Left renal pelvis (tissue), 4 donors: ENCODE measurements around the gene BEST2. TPM values are rescaled to one million over a fixed set of nuclear protein-coding genes. Genes with fewer than 3 reads are reported as not detected.

Source experiments
- DNase-seq, 4 donors: peaks; one replicate each; pipeline ENCODE4 v3.0.0-alpha.2; 2013; ENCODE audit warnings: low read depth in 4 of 4, low spot score in 3 of 4
- polyA plus RNA-seq, 4 donors: library from polyadenylated mRNA; unstranded; fragments of 120-200 nt; gene quantifications; one replicate each; pipeline ENCODE4 v1.2.1, GENCODE V29; 2013; ENCODE audit not compliant: insufficient read length in 4 of 4

The BEST2 gene
- polyA plus RNA-seq, 4 donors = 0.23 TPM; not detected in 3

DNA sequence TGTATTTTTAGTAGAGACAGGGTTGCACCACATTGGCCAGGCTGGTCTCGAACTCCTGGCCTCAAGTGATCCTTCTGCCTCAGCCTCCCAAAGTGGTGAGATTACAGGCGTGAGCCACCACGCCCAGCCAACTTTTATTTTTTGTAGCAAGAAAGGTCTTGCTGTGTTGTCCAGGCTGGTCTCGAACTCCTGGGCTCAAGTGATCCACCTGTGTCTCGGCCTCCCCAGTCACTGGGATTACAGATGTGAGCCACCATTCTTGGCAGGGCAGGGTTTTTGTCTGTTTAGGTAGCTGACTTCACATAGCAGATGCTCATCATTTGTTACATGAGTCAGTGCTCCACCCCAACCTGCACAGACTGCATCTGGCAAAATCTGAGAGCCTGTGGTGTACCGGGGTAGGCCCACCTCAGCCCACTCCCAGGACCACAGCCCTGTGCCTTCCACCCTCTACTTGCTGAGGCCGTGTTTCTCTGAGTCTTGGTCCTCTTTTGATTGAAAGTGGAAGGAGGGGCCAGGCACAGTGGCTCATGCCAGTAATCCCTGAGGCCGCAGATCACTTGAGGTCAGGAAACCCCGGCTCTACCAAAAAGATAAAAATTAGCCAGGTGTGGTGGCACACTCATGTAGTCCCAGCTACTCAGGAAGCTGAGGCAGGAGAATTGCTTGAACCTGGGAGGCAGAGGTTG, 23.7 kb upstream of the BEST2 start:
- no peak for DNase-seq

- no peak for DNase-seq
Measured at GRCh38 chr19:12730064-12730463, 21.5 kb upstream of the BEST2 start.

DNA sequence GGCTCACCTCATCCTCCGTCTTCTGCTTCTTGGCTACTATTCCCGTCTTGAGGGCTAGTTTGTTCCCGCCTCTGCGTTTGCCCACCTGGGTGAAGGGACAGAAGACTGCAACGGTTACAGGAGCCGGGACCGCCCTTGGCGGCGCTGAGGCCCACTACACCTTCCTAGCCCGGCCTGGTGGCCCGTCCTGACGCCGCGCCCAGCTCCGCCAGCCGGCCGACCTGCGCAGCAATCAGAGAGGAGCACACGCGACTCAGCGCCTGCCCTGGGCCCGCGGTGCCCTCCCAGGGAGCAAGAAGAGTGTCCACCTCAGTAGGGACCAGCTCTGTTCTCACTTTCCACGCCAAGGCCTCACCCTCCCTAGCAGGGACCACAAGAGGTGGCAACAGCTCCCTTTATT, 20.3 kb upstream of the BEST2 start:
- no peak for DNase-seq

DNA sequence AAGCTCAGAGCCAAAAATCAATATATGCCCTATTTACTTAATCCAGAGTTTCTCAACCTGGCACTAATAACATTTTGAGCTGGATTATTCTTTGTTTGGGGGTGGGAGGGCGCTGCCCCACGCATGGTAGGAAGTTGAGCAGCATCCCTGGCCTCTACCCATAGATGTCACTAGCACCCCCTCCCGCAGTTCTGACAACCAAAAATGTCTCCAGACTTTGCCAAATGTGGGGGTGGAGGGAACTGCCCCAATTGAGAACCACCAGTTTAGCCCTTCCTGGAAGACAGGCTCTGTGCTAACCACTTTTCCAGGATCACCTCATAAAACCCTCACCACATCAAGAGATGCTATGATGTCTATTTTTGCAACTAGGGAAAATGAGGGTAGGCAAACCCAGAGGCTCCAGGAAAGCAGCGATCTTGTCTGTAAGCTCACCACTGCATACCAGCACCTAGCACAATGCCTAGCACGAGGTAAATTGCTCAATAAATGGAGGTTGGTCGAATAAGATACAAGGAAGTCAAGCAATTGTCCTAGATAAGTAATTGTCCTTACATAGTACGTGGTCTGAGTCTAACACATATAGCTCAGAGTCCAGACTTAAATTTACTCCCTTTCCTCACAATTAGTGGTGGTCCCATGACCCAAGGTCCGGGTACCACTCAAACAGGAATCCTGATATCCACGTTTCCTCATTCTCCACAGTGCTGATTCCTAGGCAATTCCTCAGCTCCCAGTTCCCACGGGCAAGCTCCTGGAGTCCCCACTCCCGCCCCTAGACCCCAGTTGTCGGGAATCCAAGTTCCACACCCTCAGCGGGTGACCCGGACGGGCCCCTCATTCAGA, 18.0 kb upstream of the BEST2 start:
- DNase-seq = no peak

DNA sequence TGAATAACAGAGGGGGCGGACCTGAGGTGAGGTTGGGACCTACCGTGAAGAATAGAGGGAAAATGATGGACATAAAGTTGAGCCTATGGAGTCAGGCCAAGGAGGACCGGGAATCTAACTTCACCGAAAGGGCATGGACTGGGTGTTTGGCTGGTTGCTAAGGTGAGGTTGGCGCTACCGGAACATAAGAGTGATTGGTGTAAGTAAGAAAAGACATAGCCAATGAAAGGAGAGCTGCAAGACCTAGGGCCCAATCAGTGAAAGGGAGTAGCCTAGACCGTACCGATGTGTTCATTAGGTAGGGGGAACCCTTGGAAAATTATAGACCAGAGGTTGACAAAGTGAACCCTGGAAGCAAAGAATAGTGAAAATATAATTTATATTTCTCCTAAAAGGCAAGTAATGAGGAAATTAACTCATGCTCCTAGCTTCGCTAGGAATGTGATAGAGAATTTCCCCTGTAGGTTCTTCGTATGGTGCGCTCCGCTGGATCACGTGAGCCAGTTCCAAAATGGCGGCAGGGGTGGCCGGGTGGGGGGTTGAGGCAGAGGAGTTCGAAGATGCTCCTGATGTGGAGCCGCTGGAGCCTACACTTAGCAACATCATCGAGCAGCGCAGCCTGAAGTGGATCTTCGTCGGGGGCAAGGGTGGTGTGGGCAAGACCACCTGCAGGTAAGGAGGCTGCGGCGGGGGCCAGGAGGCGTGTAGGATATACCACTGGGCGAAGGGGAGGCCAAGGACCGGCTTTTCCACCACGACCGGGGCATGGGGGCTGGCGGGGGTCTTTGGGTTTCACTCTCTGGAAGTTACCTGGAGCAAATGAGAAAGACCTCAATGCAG, 14.4 kb upstream of the BEST2 start, which contains the start of gene GET3:
Gene GET3 (plus strand): TSS at position 503 of the 840 bp plus-strand sequence. CDS start 9 bp downstream, at position 512.
- DNase-seq = peak; percentile 95 to 99 (median 96)

GRCh38 chr19:12737835-12738351, 13.7 kb upstream of the BEST2 start:
- DNase-seq = no peak

- DNase-seq = no peak
Measured at GRCh38 chr19:12745166-12745897, 6.3 kb upstream of the BEST2 start.

DNA sequence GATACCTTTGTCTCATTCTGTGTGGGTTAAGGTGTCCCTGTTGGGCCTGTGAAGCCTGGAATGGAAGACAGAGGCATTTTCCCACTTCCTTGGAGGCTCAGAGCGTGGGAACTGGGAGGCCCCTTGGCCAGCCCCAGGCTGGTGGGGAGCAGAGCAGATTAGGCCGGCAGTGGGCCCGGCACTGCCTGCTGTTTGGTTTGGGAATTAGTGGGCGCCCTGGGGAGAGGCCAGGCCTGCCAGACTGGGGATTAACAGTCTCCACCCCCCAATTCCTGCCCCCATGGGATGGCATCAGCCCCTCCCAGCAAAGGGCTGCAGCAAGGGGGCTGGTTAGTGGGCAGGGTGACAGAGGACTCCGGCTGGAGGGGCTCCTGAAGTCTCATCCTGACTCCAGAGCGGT, 3.1 kb upstream of the BEST2 start:
- DNase-seq = no peak

DNA sequence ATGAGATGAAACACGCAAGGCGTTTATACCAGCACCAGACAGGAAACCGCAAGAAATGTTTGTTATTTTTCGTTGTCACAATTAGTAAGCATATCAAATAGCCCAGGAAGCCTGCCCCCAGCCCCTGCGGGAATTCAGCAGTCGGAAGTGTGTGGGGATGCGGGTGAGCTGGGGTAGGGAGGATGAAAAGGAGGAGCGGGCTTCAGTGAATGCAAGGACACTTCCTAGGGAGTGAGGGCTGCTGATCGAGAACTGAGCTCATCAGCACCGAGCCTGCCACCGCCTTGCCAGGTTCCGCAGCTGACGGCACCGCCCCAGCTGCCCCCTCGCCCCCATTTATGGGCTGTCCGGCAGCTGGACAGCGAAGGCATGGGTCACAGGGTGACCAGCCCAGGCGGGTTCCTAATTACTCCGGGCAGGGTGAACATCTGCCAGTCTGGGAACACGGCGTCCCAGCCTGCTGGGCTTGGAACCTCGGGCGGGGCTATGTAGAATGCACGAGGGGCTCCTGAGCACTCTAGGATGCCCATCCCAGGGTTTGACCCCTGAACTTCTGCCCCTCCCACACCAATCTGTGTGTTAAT, 1.6 kb upstream of the BEST2 start:
- DNase-seq = no peak

- DNase-seq = no peak
Measured at GRCh38 chr19:12750851-12751250, 740 bp upstream of the BEST2 start.

- no peak for DNase-seq
Measured at GRCh38 chr19:12752056-12752781, 628 bp downstream of the BEST2 start.

GRCh38 chr19:12754465-12755196, 3.0 kb downstream of the BEST2 start:
- DNase-seq = no peak

DNA sequence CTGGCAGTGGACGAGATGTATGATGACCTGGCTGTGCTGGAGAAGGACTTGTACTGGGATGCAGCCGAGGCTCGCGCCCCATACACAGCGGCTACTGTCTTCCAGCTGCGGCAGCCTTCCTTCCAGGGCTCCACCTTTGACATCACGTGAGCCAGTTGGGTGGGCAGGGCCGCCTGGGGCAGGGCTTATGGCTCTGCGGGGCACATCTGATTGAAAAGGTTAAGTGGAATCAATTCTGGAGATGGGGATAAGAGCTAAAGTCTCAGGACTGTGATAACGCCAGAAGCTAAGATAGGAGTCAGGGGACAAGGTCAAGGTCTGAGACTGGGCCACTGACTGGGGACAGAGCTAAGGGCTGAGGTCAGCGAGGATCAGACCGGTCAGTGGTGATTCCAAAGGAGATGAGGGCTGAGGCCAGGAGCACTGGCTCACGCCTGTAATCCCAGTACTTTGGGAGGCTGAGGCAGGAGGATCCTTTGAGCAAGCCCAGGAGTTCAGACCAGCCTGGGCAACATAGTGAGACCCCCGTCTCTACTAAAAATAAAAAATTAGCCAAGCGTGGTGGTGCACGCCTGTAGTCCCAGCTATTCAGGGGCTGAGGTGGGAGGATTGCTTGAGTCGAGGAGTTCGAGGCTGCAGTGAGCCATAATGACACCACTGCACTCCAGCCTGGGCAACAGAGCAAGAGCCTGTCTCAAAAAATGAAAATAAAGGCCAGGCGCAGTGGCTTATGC, 4.7 kb downstream of the BEST2 start:
- DNase-seq = no peak

DNA sequence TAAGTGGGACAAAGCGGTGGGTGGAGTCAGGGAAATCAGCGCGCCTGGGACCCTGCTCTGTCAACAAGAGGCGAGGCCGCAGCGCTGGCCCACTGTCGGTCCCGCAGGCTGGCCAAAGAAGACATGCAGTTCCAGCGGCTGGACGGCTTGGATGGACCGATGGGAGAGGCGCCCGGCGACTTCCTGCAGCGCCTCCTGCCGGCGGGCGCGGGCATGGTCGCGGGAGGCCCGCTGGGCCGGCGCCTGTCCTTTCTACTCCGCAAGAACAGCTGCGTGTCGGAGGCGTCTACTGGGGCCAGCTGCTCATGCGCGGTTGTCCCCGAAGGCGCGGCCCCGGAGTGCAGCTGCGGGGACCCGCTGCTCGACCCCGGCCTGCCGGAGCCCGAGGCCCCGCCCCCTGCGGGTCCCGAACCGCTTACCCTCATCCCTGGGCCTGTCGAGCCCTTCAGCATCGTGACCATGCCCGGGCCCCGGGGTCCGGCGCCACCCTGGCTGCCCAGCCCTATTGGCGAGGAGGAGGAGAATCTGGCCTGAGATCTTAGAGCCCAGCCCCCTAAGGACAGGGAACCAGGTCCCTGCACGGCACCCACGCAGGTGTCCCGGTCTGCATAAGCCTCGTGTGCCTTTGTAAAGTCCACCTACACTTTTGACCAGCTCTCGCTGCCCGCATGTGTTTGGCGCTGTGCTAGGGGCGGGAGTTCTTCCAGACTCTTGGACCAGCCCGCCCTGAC, 6.1 kb downstream of the BEST2 start:
- DNase-seq = peak in 1 of 4 donors; percentile 38

- DNase-seq = no peak
Measured at GRCh38 chr19:12759686-12760085, 8.1 kb downstream of the BEST2 start.

GRCh38 chr19:12763100-12763499, 11.5 kb downstream of the BEST2 start:
- no peak for DNase-seq

- DNase-seq = no peak
Measured at GRCh38 chr19:12764698-12765097, 13.1 kb downstream of the BEST2 start.
